Endothelial cell of umbilical vein (primary cell): ENCODE data around the gene SCAF1. TPM values are rescaled to one million over a fixed set of nuclear protein-coding genes. Genes with fewer than 3 reads are reported as not detected.
A peak's percentile ranks its signal among the peaks of the same experiment; 100 is the strongest.

Source experiments
- BruUV-seq: library from RNA; stranded (reverse); fragments of 400-500 nt; replicated peaks from 2 replicates; lab custom pipeline; 2021; lab: Mats Ljungman, UMichigan
- CTCF ChIA-PET: fragments of 300-600, 350-600 bp; sonication (Branson Sonifier 250); formaldehyde crosslinking; loops from one replicate; lab custom pipeline; 2021; ENCODE audit warnings: antibody characterized with exemption, inconsistent platforms; lab: Charles Lee
- POLR2A ChIA-PET: fragments of 300-600, 350-600 bp; sonication (Branson Sonifier 250); formaldehyde crosslinking; loops from one replicate; lab custom pipeline; 2021; ENCODE audit warnings: antibody characterized with exemption, inconsistent platforms; lab: Charles Lee
- DNase-seq: peaks from one replicate; pipeline ENCODE4 v3.0.0-alpha.2; 2011; ENCODE audit warnings: low read depth, low spot score
- FAIRE-seq: peaks from 2 replicates; lab custom pipeline; 2011; peaks lifted over from hg19 to GRCh38; lab: Jason Lieb, UNC
- H2AFZ ChIP-seq: 2 replicates; pipeline ENCODE4 v1.6.0; 2012; ENCODE audit warnings: low read depth, low read length, control low read depth, inconsistent platforms
- H3K27ac ChIP-seq: 2 replicates; pipeline ENCODE4 v1.5.1; 2011; ENCODE audit warnings: low read depth, mild to moderate bottlenecking, control low read depth, low read length, moderate library complexity; ENCODE audit not compliant: insufficient read depth
- H3K27me3 ChIP-seq, 2 experiments: 2 replicates each; pipeline versions ENCODE4 v1.6.0 to v1.6.1; 2011; ENCODE audit warnings: low read length in 2 of 2, mixed read lengths in 1 of 2; ENCODE audit not compliant: control insufficient read depth in 2 of 2, insufficient read depth in 2 of 2
- H3K36me3 ChIP-seq, 2 experiments: 2 replicates in 1 of 2; 3 replicates in 1 of 2; pipeline ENCODE4 v1.5.1; 2011; ENCODE audit warnings: low read length in 2 of 2, mild to moderate bottlenecking in 1 of 2, moderate library complexity in 1 of 2; ENCODE audit not compliant: control insufficient read depth in 2 of 2, insufficient read depth in 2 of 2; ENCODE audit errors: extremely low read depth in 1 of 2
- H3K4me1 ChIP-seq: 3 replicates; pipeline ENCODE4 v1.5.1; 2011; ENCODE audit warnings: mild to moderate bottlenecking, low read length; ENCODE audit not compliant: control insufficient read depth, insufficient read depth; ENCODE audit errors: extremely low read depth
- H3K4me2 ChIP-seq: 2 replicates; pipeline ENCODE4 v1.6.1; 2011; ENCODE audit warnings: low read length, control low read depth, mixed read lengths; ENCODE audit not compliant: insufficient read depth
- H3K4me3 ChIP-seq, 3 experiments: fragments of 200-600 bp in 1 of 3; sonication (generic), shearing (Covaris generic) in 1 of 3; replicated peaks in 1 of 3; 2 replicates each; pipeline ENCODE4 v1.5.1; 2011 to 2016; ENCODE audit warnings: control low read depth in 3 of 3, low read length in 3 of 3, mild to moderate bottlenecking in 2 of 3, inconsistent platforms in 1 of 3, low read depth in 1 of 3, moderate library complexity in 1 of 3; ENCODE audit not compliant: insufficient read depth in 1 of 3
- H3K79me2 ChIP-seq: 2 replicates; pipeline ENCODE4 v1.6.0; 2012; ENCODE audit warnings: low read length, inconsistent platforms; ENCODE audit not compliant: control insufficient read depth, insufficient read depth
- H3K9ac ChIP-seq: replicated peaks from 2 replicates; pipeline ENCODE3; 2011; ENCODE audit warnings: low read length, control low read depth; ENCODE audit not compliant: insufficient read depth; ENCODE audit errors: extremely low read depth
- H3K9me1 ChIP-seq: replicated peaks from 3 replicates; pipeline ENCODE4 v1.6.0; 2011; ENCODE audit warnings: mild to moderate bottlenecking, low read length; ENCODE audit not compliant: control insufficient read depth, insufficient read depth; ENCODE audit errors: extremely low read depth
- H3K9me3 ChIP-seq: replicated peaks from 2 replicates; pipeline ENCODE4 v1.5.1; 2012; ENCODE audit warnings: low read length, inconsistent platforms; ENCODE audit not compliant: control insufficient read depth, insufficient read depth
- H4K20me1 ChIP-seq: replicated peaks from 2 replicates; pipeline ENCODE3; 2011; ENCODE audit warnings: mild to moderate bottlenecking, low read length; ENCODE audit not compliant: control insufficient read depth, insufficient read depth; ENCODE audit errors: extremely low read depth
- EZH2 ChIP-seq: IDR thresholded peaks from 2 replicates; pipeline ENCODE4 v1.6.1; 2012; ENCODE audit warnings: borderline replicate concordance, low read depth, mild to moderate bottlenecking, moderate library complexity, low read length, inconsistent platforms; ENCODE audit not compliant: severe bottlenecking
- FOS ChIP-seq: IDR thresholded peaks from 2 replicates; pipeline ENCODE4 v1.6.1; 2011; ENCODE audit warnings: mild to moderate bottlenecking, low read length, moderate library complexity, borderline replicate concordance; ENCODE audit not compliant: insufficient read depth
- GATA2 ChIP-seq: IDR thresholded peaks from 2 replicates; pipeline ENCODE4 v1.7.0; 2011; ENCODE audit warnings: low read depth, mild to moderate bottlenecking, moderate library complexity, mixed read lengths, low read length; ENCODE audit not compliant: insufficient read length, insufficient read depth
- JUN ChIP-seq: IDR thresholded peaks from 2 replicates; pipeline ENCODE4 v1.6.1; 2011; ENCODE audit warnings: borderline replicate concordance, low read depth; ENCODE audit not compliant: insufficient read length, insufficient read depth
- POLR2AphosphoS5 ChIP-seq: IDR thresholded peaks from 2 replicates; pipeline ENCODE4 v1.6.1; 2012; ENCODE audit warnings: low read depth, mild to moderate bottlenecking, control low read depth, low read length, moderate library complexity; ENCODE audit not compliant: insufficient read depth
- dilution Hi-C: fragments of 300-500 bp; cut with MboI; formaldehyde crosslinking; loops from one replicate; pipeline ENCODE4 v1.15.0; 2019; ENCODE audit warnings: low sequenced_read_pairs; ENCODE audit not compliant: extremely low pct_ligation_motif_present
- intact Hi-C: fragments of 100-400 bp; cut with micrococcal nuclease; formaldehyde crosslinking; loops from one replicate; pipeline ENCODE4 v1.10.0; 2022
- polyA plus RNA-seq, 4 experiments: library from polyadenylated mRNA; depleted of rRNA in 3 of 4; stranded (reverse) in 3 of 4; unstranded in 1 of 4; fragments of >200 nt; gene quantifications; 2 replicates each; pipeline versions ENCODE4 v1.2.1 to v1.2.3, GENCODE V29; 2011 to 2012; ENCODE audit warnings: missing spikeins in 1 of 4
- total RNA-seq: library from RNA; stranded (reverse); gene quantifications from 2 replicates; pipeline ENCODE4 v1.2.3, GENCODE V29; 2021
- TF ChIP-seq, protein P1 (sequence below): IDR thresholded peaks from 2 replicates; pipeline ENCODE4 v1.6.1; 2011; ENCODE audit not compliant: insufficient read depth, insufficient read length
- TF ChIP-seq, protein P2 (sequence below), 2 donors: IDR thresholded peaks; 1 replicate in 1 of 2; 2 replicates in 1 of 2; pipeline ENCODE4 v1.5.1; 2011; ENCODE audit warnings: low read length in 2 of 2, mild to moderate bottlenecking in 2 of 2, moderate library complexity in 2 of 2, control low read depth in 1 of 2, inconsistent platforms in 1 of 2, low read depth in 1 of 2; ENCODE audit not compliant: insufficient read depth in 1 of 2; ENCODE audit errors: extremely low read depth in 1 of 2

Gene SCAF1
- total and polyA plus RNA-seq, 2 donors (not counting 3 experiments of a cell fraction or from before 2014, with no cell fraction given) = 13.3 to 75.8 TPM

GRCh38 chr19:49613374-49613773 lies 28.6 kb upstream of the SCAF1 start:
- TF ChIP-seq FOS = no peak
- peak; percentile 44 for TF ChIP-seq JUN
- no peak for TF ChIP-seq GATA2
- TF ChIP-seq, protein P1, sequence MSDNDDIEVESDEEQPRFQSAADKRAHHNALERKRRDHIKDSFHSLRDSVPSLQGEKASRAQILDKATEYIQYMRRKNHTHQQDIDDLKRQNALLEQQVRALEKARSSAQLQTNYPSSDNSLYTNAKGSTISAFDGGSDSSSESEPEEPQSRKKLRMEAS = peak; percentile 38
- TF ChIP-seq EZH2 = no peak
- TF ChIP-seq, protein P2, sequence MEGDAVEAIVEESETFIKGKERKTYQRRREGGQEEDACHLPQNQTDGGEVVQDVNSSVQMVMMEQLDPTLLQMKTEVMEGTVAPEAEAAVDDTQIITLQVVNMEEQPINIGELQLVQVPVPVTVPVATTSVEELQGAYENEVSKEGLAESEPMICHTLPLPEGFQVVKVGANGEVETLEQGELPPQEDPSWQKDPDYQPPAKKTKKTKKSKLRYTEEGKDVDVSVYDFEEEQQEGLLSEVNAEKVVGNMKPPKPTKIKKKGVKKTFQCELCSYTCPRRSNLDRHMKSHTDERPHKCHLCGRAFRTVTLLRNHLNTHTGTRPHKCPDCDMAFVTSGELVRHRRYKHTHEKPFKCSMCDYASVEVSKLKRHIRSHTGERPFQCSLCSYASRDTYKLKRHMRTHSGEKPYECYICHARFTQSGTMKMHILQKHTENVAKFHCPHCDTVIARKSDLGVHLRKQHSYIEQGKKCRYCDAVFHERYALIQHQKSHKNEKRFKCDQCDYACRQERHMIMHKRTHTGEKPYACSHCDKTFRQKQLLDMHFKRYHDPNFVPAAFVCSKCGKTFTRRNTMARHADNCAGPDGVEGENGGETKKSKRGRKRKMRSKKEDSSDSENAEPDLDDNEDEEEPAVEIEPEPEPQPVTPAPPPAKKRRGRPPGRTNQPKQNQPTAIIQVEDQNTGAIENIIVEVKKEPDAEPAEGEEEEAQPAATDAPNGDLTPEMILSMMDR (IDR thresholded peaks at IDR 0.05; ENCODE audit: extremely low read depth in 1 of 2, insufficient read depth in 1 of 2, low read depth in 1 of 2, low read length in 2 of 2) = no peak
- TF ChIP-seq POLR2AphosphoS5 = no peak
- DNase-seq = peak; percentile 53

More at GRCh38 chr19:49613374-49613773, 28.6 kb upstream of the SCAF1 start:
- Histone ChIP-seq H3K4me1 (peaks cover 23% of the 10 kb centered on the region), H3K9me3 (no peaks in the 10 kb centered on the region), H2AFZ (no peak overlapping the region), H3K27me3 (no peaks in the 10 kb centered on the region), H3K4me3 (no peak overlapping the region), H3K9ac (peak overlapping the region; percentile 16), H3K4me2 (peak overlapping the region; percentile 53), H3K27ac (peak overlapping the region; percentile 71), H4K20me1 (no peaks in the 10 kb centered on the region), H3K36me3 (peaks cover 0 to 20% of the 10 kb centered on the region in 2 experiments), H3K9me1 (no peaks in the 10 kb centered on the region), H3K79me2 (peaks cover 37% of the 10 kb centered on the region)
- FAIRE-seq = peak; percentile 69
- TSS peak; percentile 29 for BruUV-seq
- intact Hi-C loops (loop anchor here (1.0 kb wide), 1 partner anchor 27 kb away; the partner anchor contains the start of gene RRAS), dilution Hi-C loops (no loop called here)
- CTCF ChIA-PET = no interaction called here
- POLR2A ChIA-PET = interaction anchor here (0.7 kb wide), 1 partner anchor 58 kb away, joined by 6 read pairs; no protein-coding TSS in a partner anchor
